AG04449 (cell line): ENCODE data around the gene CLN6.

Source experiments
- CTCF ChIA-PET: fragments of 350-600 bp; formaldehyde crosslinking; extraction: SDS; loops from one replicate; lab custom pipeline; 2021; ENCODE audit warnings: antibody characterized with exemption; lab: Yijun Ruan, JAX
- POLR2A ChIA-PET: fragments of 400-600, 350-600 bp; formaldehyde crosslinking; extraction: SDS; loops from one replicate; lab custom pipeline; 2020; ENCODE audit warnings: antibody characterized with exemption, inconsistent platforms; lab: Yijun Ruan, JAX
- DNase-seq: peaks from one replicate; pipeline ENCODE4 v3.0.0-alpha.2; 2010; ENCODE audit warnings: low read depth, low spot score
- H3K4me3 ChIP-seq: 2 replicates; pipeline ENCODE4 v1.5.1; 2011; ENCODE audit warnings: low read depth, mild to moderate bottlenecking, control low read depth, low read length
- TF ChIP-seq, protein P1 (sequence below): IDR thresholded peaks from one replicate; pipeline ENCODE4 v1.5.1; 2011; ENCODE audit warnings: mild to moderate bottlenecking, moderate library complexity, low read length, control low read depth, inconsistent platforms; ENCODE audit not compliant: insufficient read depth; ENCODE audit errors: missing control alignments

The CLN6 gene

DNA sequence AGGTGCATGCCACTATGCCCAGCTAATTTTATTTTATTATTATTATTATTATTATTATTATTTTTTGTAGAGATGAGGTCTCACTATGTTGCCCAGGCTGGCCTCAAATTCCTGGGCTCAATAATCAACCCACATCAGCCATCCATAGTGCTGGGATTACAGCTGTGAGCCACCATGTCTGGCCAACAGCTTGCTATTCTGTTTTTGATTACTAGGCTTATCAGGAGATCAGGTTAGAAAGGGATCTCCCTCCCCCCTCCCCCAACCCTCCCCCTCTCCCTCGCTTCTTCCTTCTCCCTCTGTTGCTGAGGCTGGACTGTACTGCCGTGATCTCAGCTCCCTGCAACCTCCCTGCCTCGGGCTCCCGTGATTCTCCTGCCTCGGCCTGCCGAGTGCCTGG is 8.6 kb downstream of the CLN6 start:
- no peak overlapping the region for H3K4me3 ChIP-seq
- ChIA-PET POLR2A (no interaction called here), CTCF (interaction anchor here (3.1 kb wide), 1 partner anchor 10 kb away, joined by 29 read pairs; no protein-coding TSS in a partner anchor)
- TF ChIP-seq, protein P1, sequence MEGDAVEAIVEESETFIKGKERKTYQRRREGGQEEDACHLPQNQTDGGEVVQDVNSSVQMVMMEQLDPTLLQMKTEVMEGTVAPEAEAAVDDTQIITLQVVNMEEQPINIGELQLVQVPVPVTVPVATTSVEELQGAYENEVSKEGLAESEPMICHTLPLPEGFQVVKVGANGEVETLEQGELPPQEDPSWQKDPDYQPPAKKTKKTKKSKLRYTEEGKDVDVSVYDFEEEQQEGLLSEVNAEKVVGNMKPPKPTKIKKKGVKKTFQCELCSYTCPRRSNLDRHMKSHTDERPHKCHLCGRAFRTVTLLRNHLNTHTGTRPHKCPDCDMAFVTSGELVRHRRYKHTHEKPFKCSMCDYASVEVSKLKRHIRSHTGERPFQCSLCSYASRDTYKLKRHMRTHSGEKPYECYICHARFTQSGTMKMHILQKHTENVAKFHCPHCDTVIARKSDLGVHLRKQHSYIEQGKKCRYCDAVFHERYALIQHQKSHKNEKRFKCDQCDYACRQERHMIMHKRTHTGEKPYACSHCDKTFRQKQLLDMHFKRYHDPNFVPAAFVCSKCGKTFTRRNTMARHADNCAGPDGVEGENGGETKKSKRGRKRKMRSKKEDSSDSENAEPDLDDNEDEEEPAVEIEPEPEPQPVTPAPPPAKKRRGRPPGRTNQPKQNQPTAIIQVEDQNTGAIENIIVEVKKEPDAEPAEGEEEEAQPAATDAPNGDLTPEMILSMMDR: no peak
- DNase-seq: no peak

DNA sequence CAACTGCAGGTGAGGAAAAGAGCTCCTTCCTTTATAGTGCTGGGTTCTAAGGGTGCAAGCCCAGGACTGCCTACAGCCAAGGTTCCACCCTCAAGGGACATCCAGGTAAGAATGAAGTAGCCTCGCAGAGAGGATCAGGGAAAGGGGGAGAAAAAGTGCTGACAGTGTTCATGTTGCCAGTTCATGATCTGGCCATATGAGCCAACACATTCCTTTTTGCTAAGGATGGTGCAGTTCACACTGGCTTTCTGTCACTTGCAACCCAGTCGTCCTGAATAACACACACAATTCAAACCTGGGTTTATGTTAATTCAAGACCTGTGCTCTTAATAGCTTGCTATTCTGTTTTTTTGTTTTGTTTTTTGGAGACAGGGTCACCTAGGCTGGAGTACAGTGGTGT is 9.0 kb downstream of the CLN6 start:
- DNase-seq: no peak
- ChIA-PET CTCF (interaction anchor here (3.1 kb wide), 1 partner anchor 10 kb away, joined by 29 read pairs; no protein-coding TSS in a partner anchor), POLR2A (no interaction called here)
- TF ChIP-seq, protein P1: no peak
- no peak overlapping the region for H3K4me3 ChIP-seq

DNA sequence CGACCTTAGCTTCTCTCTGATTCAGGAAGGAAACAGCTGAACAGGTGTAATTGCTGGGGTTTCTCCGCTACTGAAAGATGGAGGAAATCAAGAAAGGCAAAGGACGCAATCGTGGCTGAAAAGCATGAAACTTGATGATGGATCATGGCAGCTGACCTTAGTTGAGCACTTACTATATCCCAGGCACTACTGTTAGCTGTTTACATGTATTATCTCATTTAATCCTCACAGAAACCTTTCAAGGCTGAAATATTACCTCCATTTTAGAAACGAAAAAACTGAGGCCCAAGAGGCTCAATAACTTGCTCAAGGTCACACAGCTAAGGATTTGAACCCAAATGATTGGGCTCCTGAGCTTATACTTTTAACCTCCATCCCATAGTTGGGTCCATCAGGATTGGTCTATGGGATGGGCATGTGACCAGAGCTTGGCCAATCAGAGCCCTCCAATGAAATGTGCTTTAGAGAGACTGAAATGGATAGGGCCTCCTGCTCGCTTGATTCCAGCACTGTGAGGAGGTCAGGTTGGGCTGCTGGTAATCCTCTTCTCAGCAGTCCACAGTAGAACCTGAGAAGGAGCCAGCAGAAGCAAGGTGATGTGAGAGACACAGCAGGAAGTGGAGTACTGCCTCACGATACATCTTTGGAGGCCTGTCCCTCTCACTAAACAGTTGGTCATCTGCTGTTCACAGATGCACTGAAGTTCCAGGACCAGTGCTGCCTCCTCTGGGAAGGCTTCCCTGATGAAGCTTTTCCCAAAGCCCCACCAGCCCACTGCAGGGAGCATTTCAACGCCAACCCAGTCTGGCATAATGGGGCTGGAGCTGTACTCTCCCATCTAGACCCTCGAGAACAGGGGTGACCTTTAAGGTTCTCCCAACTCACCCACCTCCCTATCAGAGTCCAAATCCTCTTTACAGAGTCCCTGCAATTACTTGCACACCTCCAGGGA is 10.4 kb downstream of the CLN6 start:
- no peak overlapping the region for H3K4me3 ChIP-seq
- DNase-seq: no peak
- POLR2A ChIA-PET: no interaction called here
- CTCF ChIA-PET: interaction anchor here (1.5 to 3.1 kb wide), 2 partner anchors 8 to 355 kb away, joined by 6 to 29 read pairs; no protein-coding TSS in a partner anchor
- TF ChIP-seq, protein P1: no peak

DNA sequence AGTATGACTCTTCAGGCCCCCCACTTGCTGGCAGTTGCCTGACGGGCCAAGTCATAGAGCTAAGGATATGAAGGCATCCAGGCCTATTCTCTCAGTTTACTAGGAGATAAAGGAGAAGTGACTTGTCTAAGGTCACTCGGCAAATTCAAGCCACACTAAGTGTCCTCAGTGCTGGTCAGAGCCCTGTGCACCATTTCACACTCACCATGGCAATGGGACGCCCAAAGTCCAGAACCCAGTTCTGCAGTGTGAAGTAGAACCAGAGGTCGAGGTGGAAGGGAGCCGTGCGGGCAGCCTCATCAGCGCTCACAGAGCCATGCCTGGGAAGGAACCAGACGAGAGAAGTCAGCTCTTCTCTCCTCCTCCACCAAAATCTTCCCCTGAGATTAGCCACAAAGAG is 11.2 kb downstream of the CLN6 start:
- H3K4me3 ChIP-seq: no peak overlapping the region
- no peak for DNase-seq
- ChIA-PET POLR2A (interaction anchor here (0.6 kb wide), 1 partner anchor 491 kb away, joined by 8 read pairs; no protein-coding TSS in a partner anchor), CTCF (interaction anchor here (1.5 to 3.1 kb wide), 2 partner anchors 8 to 354 kb away, joined by 6 to 29 read pairs; no protein-coding TSS in a partner anchor)
- TF ChIP-seq, protein P1: no peak

DNA sequence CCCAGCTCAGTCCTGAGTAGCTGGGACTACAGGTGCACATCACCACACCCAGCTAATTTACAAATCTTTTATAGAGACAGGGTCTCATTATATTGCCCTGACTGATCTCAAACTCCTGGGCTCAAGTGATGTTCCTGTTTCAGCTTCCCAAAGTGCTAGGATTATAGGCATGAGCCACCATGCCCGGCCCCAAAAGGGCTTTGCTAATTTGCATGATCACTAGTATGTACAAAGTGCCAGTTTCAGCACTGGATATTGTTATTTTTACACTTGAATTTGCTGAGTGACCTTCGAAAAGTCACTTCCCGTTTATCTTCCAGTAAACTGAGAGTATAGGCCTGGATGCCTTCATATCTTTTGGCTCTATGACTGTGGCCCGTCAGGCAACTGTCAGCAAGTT is 12.2 kb downstream of the CLN6 start:
- CTCF ChIA-PET: no interaction called here
- no peak overlapping the region for H3K4me3 ChIP-seq
- DNase-seq: no peak
- POLR2A ChIA-PET: no interaction called here
- TF ChIP-seq, protein P1: no peak

DNA sequence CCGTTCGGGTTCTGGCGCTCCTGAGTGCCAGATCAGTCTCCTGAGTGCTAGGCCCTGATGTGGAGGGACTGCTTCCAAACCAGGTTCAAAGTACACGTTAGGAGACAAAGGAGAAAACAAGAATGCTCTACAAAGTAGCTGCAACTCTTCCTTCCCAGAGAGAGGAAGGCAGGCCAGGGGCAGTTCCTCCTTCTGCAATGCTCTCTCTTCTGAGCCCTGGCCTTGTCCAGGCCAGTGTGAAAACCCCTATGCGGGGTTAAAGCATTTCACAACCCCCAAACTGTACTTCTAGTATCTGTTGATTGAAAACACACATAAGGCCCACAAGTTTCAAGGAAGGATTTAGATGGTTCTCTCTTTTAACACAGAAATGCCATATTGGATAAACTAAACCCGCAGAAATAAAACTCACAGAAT is 14.7 kb downstream of the CLN6 start:
- ChIA-PET CTCF (interaction anchor here (2.2 kb wide), 1 partner anchor 12 kb away, joined by 7 read pairs; no protein-coding TSS in a partner anchor), POLR2A (no interaction called here)
- TF ChIP-seq, protein P1: no peak
- H3K4me3 ChIP-seq: no peak overlapping the region
- no peak for DNase-seq
